ENCODE results near the gene GGA2.
"Not testable (repeated sequence)": the region's sequence is repeated elsewhere in the genome, so short reads cannot be mapped to it uniquely, and the experiment has no call there.

The GGA2 gene

GRCh38 chr16:23466162-23466885 lies 44.0 kb downstream of the GGA2 start:
- DNase-seq = no peak

GRCh38 chr16:23465179-23465578 lies 45.1 kb downstream of the GGA2 start:
- no peak for DNase-seq

GRCh38 chr16:23464196-23464595 lies 46.1 kb downstream of the GGA2 start:
- DNase-seq = no peak

- not testable (repeated sequence) for DNase-seq
Observed at GRCh38 chr16:23462994-23463393, 47.3 kb downstream of the GGA2 start.

- no peak for DNase-seq
Observed at GRCh38 chr16:23453338-23454052, 56.8 kb downstream of the GGA2 start.

- DNase-seq = peak; percentile 93
Observed at GRCh38 chr16:23452572-23453337, 57.5 kb downstream of the GGA2 start, which contains the start of gene COG7. COG7 (minus strand) TSS chr16:23453189; CDS start chr16:23452994, 195 bp downstream.

- DNase-seq = no peak
Observed at GRCh38 chr16:23452221-23452571, 58.1 kb downstream of the GGA2 start.

- DNase-seq = no peak
Observed at GRCh38 chr16:23448392-23448791, 61.9 kb downstream of the GGA2 start.

GRCh38 chr16:23437542-23437941 lies 72.8 kb downstream of the GGA2 start:
- not testable (repeated sequence) for DNase-seq

GRCh38 chr16:23436951-23437350 lies 73.3 kb downstream of the GGA2 start:
- no peak for DNase-seq

GRCh38 chr16:23435500-23435899 lies 74.8 kb downstream of the GGA2 start:
- peak; percentile 75 for DNase-seq

- DNase-seq = peak; percentile 33 to 37
Observed at GRCh38 chr16:23434380-23434779, 75.9 kb downstream of the GGA2 start.

- no peak for DNase-seq
Observed at GRCh38 chr16:23433261-23433920, 76.9 kb downstream of the GGA2 start.

GRCh38 chr16:23432176-23433128 lies 77.8 kb downstream of the GGA2 start:
- no peak for DNase-seq

GRCh38 chr16:23428351-23428750 lies 81.9 kb downstream of the GGA2 start:
- no peak for DNase-seq

- DNase-seq = no peak
Observed at GRCh38 chr16:23424292-23424958, 85.9 kb downstream of the GGA2 start.

GRCh38 chr16:23423496-23424049 lies 86.7 kb downstream of the GGA2 start:
- DNase-seq = no peak

- DNase-seq = no peak
Observed at GRCh38 chr16:23420011-23420410, 90.3 kb downstream of the GGA2 start.

- DNase-seq = no peak
Observed at GRCh38 chr16:23416816-23417215, 93.5 kb downstream of the GGA2 start.

GRCh38 chr16:23414731-23415130 lies 95.6 kb downstream of the GGA2 start:
- DNase-seq = no peak

All from activated T-cell treated with anti-CD3 and anti-CD28 coated beads, Interleukin-2, amount 50 U/mL, for 48 hours (primary cell).